LNCaP clone FGC (cell line): Measurements from ENCODE around the gene KLC1.

Experiments used
- DNase-seq: peaks from one replicate; pipeline ENCODE4 v3.0.0-alpha.2; 2011; ENCODE audit warnings: low read depth
- H3K4me3 ChIP-seq: 2 replicates; pipeline ENCODE4 v1.5.1; 2011; ENCODE audit warnings: mild to moderate bottlenecking, low read depth, low read length, control low read depth
- CTCF ChIP-seq: IDR thresholded peaks from 2 replicates; pipeline ENCODE4 v1.5.1; 2012; ENCODE audit warnings: mild to moderate bottlenecking; ENCODE audit not compliant: control insufficient read depth, insufficient read depth; ENCODE audit errors: extremely low read depth

Gene KLC1

GRCh38 chr14:103699261-103699661 is 70.2 kb downstream of the KLC1 start:
- no peak overlapping the region for H3K4me3 ChIP-seq
- TF ChIP-seq CTCF = no peak
- no peak for DNase-seq

- no peak overlapping the region for H3K4me3 ChIP-seq
- DNase-seq = no peak
- no peak for TF ChIP-seq CTCF
These were observed 71.1 kb downstream of the KLC1 start for GRCh38 chr14:103699901-103700752.

- TF ChIP-seq CTCF = no peak
- no peak overlapping the region for H3K4me3 ChIP-seq
- DNase-seq = no peak
These were observed 71.9 kb downstream of the KLC1 start for GRCh38 chr14:103700753-103701490.

GRCh38 chr14:103702095-103702494 is 73.1 kb downstream of the KLC1 start:
- DNase-seq = no peak
- no peak overlapping the region for H3K4me3 ChIP-seq
- no peak for TF ChIP-seq CTCF

- no peak for TF ChIP-seq CTCF
- no peak for DNase-seq
- H3K4me3 ChIP-seq = no peak overlapping the region
These were observed 73.8 kb downstream of the KLC1 start for GRCh38 chr14:103702497-103703432.

GRCh38 chr14:103703433-103704385 is 74.7 kb downstream of the KLC1 start:
- DNase-seq = no peak
- TF ChIP-seq CTCF = no peak
- no peak overlapping the region for H3K4me3 ChIP-seq
